ENCODE measurements around the gene KRTAP26-1. TPM values are rescaled to one million over a fixed set of nuclear protein-coding genes. Genes with fewer than 3 reads are reported as not detected.

The KRTAP26-1 gene, protein sequence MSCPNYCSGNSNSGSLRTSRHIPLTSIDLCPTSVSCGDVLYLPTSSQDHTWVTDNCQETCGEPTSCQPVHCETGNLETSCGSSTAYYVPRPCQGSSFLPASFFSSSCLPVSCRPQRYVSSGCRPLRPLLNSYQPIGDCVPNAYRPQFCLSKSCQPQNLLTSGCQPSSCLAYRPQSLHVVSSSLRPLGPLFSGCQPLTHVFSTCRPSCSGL
- not detected in 2 replicates for total RNA-seq (2014; rRNA removed; shearing (Covaris generic); ENCODE audit: low replicate concordance)

- Histone ChIP-seq H3K4me3 (no peak within 1 kb of the TSS), H3K9me3 (no peaks in the 10 kb centered on the region), H3K36me3 (no peaks in the 10 kb centered on the region), H3K27me3 (no peaks in the 10 kb centered on the region; the same call in 1 of the 2 replicates)
- no peak for DNase-seq
These were observed at the start of gene KRTAP26-1 for GRCh38 chr21:30320215-30320614. TSS of gene KRTAP26-1 (minus strand) at chr21:30320315. CDS start at chr21:30320035, 280 bp downstream.

DNA sequence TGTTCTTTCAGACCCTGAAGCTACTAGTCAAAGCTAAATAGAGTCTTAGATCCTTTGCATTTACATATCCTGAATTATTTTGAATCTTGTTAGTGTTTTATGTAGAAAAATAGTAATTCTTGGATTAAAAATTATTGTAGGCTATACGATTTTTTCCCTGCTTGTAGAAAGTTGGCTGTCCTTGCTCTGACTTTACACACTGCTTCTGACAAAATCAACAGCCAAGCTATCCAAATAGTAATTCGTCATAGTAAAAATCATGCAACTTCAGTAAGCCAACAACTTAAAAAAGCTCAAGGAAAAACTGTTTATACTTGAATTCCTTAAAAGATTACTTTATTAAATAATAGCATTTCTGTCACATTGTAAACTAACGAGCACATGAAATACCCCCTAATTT, 35.8 kb upstream of the KRTAP26-1 start:
- Histone ChIP-seq H3K4me3 (no peak overlapping the region), H3K9me3 (no peaks in the 10 kb centered on the region), H3K36me3 (no peaks in the 10 kb centered on the region), H3K27me3 (no peaks in the 10 kb centered on the region)
- no peak for DNase-seq

GRCh38 chr21:30354308-30355005, 34.3 kb upstream of the KRTAP26-1 start:
- Histone ChIP-seq H3K4me3 (no peak overlapping the region), H3K27me3 (no peaks in the 10 kb centered on the region), H3K36me3 (no peaks in the 10 kb centered on the region), H3K9me3 (no peaks in the 10 kb centered on the region)
- no peak for DNase-seq

DNA sequence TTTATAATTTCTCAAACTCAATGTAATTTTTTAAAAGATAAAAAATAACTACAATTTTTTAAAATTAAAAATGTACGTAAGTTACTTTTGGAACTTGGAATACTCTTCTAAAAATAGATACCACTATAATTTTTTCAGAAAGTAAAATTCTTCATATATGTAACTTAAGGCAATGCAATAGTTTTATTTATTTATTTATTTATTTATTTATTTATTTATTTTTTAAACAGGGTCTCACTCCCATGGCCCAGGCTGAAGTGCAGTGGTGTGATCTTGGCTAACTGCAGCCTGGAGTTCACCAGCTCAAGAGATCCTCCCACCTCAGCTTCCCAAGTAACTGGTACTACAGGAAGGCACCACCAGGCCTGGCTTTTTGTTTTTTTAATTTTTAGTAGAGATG, 31.4 kb upstream of the KRTAP26-1 start:
- no peaks in the 10 kb centered on the region for H3K9me3 ChIP-seq
- DNase-seq = no peak
- no peak overlapping the region for H3K4me3 ChIP-seq
- no peaks in the 10 kb centered on the region for H3K36me3 ChIP-seq
- no peaks in the 10 kb centered on the region for H3K27me3 ChIP-seq

DNA sequence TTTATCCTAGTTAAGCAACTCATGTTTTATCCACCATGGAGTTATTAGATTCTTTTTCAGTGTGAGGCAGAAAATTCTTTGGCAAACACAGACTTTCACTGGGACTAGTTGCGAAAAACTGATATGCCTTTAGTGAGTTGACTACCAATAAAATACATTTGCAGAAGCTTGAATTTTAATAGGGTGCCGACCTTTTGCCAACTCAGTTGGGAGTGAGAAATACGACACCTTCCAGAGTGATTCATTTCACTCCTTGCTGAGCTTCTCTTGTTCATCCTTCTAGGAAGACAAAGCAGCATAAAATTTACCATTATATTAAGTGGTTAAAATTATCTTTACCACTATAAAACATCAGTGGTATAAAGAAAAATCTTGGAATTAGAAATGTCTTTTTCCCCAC, 29.5 kb upstream of the KRTAP26-1 start:
- H3K4me3 ChIP-seq = no peak overlapping the region
- H3K36me3 ChIP-seq = no peaks in the 10 kb centered on the region
- no peaks in the 10 kb centered on the region for H3K27me3 ChIP-seq
- H3K9me3 ChIP-seq = no peaks in the 10 kb centered on the region
- DNase-seq = peak; percentile 16

DNA sequence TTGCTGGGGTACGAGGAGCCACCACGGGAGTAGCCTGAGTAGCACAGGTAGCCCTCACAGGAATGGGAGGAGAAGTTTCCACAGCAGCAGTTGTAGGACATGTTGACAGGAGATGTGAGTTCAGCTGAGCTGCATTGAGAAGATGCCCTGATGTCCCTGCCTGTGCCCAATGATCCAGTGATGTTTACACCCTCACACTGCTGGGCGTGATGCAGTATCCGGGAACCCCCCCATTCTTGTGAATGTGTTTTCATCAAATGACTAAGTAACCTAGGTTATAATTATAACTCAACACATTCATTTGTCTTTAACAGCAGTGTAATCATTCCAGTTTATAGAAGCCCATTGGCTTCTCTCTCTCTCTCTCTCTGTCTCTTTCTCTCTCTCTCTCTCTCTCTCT, 28.4 kb upstream of the KRTAP26-1 start, which contains the start of gene KRTAP23-1:
TSS of gene KRTAP23-1 (minus strand) at position 101 of the 400 bp plus-strand sequence. CDS start at position 101, 0 bp downstream.
- H3K36me3 ChIP-seq = no peaks in the 10 kb centered on the region
- H3K27me3 ChIP-seq = no peaks in the 10 kb centered on the region
- no peaks in the 10 kb centered on the region for H3K9me3 ChIP-seq
- H3K4me3 ChIP-seq = no peak within 1 kb of the TSS
- no peak for DNase-seq

GRCh38 chr21:30345014-30345413, 24.9 kb upstream of the KRTAP26-1 start:
- Histone ChIP-seq H3K27me3 (no peaks in the 10 kb centered on the region), H3K4me3 (no peak overlapping the region), H3K36me3 (no peaks in the 10 kb centered on the region), H3K9me3 (no peaks in the 10 kb centered on the region)
- DNase-seq = no peak

DNA sequence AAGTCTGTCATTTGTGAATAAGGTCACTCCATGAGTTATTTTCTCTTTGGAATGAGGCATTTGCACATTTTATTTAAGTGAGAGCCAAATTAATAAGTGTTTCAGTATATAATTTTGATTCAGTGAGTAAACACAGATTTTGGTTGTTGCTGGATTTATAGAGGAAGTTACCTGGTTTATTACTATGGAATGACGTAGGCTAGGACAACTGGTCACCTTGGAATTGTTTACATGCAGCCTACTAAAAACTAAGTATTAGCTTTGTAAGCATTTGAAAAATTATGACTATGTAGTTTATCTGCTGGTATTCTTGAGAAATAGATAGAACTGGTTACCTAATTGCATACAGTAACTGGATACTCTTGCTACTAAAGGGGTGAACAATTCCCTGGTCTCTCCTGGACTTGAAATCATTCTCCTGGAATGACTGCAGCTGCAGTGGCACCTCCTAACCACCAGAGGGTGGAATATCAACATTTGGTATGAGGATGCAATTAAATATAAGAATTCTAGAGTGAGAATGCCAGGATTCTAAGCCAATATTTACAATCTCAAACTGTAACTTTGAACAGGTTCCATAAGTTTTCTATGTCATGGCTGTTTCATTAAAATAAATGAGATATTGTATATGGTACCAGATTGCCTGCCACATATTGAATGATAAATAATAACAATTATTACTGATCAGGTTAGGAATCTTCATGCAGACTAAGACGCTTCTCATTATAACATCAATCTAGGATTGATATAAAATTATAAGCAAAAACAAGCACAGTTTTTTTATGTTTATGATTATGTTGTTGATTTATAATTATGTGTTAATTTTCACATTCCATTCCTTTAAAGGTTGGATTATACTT, 20.8 kb upstream of the KRTAP26-1 start:
- Histone ChIP-seq H3K9me3 (no peaks in the 10 kb centered on the region), H3K4me3 (no peak overlapping the region), H3K36me3 (no peaks in the 10 kb centered on the region), H3K27me3 (no peaks in the 10 kb centered on the region)
- DNase-seq = peak; percentile 29

GRCh38 chr21:30338717-30339116, 18.6 kb upstream of the KRTAP26-1 start:
- Histone ChIP-seq H3K36me3 (no peaks in the 10 kb centered on the region), H3K9me3 (no peaks in the 10 kb centered on the region), H3K4me3 (no peak overlapping the region), H3K27me3 (no peaks in the 10 kb centered on the region)
- DNase-seq = no peak

- Histone ChIP-seq H3K4me3 (no peak overlapping the region), H3K36me3 (no peaks in the 10 kb centered on the region)
- DNase-seq = no peak
These were observed 17.7 kb upstream of the KRTAP26-1 start for GRCh38 chr21:30337772-30338171.

DNA sequence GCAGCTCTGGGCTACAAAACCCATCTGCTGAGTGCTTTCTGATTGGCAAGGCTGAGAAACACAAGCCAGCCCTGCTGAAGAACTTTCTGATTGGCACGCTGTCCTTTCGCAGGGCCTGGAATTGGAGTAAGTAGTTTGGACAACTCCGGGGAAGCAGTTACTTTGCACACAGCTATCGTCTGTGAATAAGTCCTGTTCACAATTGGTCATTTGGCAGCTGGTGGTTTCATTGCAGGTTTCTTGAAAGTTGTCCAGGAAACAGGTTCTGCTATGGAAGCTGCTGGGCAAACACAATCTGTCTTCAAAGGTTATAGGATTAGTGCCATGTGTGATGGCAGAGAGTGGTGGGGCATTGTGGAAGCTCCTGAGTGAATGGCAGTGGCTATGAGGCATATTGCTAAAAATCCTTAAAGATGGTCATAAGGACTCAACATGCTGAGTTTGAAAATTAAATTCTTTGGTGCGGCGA, 17.2 kb upstream of the KRTAP26-1 start, which contains the start of gene KRTAP27-1:
TSS of gene KRTAP27-1 (minus strand) at position 419 of the 469 bp plus-strand sequence. CDS start at position 393, 26 bp downstream.
- no peaks in the 10 kb centered on the region for H3K9me3 ChIP-seq
- no peaks in the 10 kb centered on the region for H3K27me3 ChIP-seq
- no peak for DNase-seq
- no peaks in the 10 kb centered on the region for H3K36me3 ChIP-seq
- H3K4me3 ChIP-seq = no peak within 1 kb of the TSS

More at GRCh38 chr21:30337772-30338171, 17.7 kb upstream of the KRTAP26-1 start:
- no peaks in the 10 kb centered on the region for H3K9me3 ChIP-seq
- H3K27me3 ChIP-seq = no peaks in the 10 kb centered on the region

DNA sequence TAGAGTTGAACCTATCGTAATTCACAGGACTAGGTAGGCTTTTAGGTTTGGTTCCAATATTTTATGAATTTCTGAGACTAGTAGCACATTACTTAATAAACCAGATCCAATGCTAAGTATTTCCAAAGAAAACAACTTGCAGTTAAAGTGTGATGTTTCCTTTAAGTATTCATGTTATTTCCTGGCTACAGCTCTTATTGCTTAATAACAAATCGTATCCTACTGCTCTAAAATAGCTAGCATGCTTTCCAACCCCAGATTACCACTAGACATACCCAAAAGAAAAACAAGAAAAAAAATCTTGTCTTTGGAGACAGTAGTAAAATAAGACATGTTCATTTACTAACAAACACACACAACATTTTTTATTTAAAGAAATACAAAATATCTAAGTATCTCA, 16.5 kb upstream of the KRTAP26-1 start:
- no peaks in the 10 kb centered on the region for H3K36me3 ChIP-seq
- no peak for DNase-seq
- H3K27me3 ChIP-seq = no peaks in the 10 kb centered on the region
- H3K9me3 ChIP-seq = no peaks in the 10 kb centered on the region
- no peak overlapping the region for H3K4me3 ChIP-seq

DNA sequence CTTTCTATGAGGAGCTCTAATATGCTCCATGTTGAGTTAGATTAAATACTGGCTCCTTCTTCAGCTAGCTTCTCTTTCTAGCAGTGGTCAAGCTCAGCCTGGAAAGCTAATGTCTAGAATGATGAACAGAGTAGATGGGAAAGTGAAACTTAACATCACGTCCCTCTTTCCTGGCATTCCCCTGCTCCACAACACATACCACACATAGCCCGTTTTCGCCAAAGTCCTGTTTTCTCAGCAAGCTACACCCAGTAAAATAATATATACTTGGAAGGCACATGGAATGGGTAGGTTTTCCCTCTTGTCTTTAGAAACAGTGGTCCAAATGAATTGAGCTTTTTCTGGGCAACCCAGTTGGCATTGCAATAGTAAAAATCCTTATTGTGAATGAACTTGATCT, 13.6 kb upstream of the KRTAP26-1 start:
- Histone ChIP-seq H3K27me3 (no peaks in the 10 kb centered on the region), H3K36me3 (no peaks in the 10 kb centered on the region), H3K4me3 (no peak overlapping the region), H3K9me3 (no peaks in the 10 kb centered on the region)
- DNase-seq = no peak

GRCh38 chr21:30332681-30333080, 12.6 kb upstream of the KRTAP26-1 start:
- Histone ChIP-seq H3K9me3 (no peaks in the 10 kb centered on the region), H3K36me3 (no peaks in the 10 kb centered on the region), H3K27me3 (no peaks in the 10 kb centered on the region), H3K4me3 (no peak overlapping the region)
- DNase-seq = no peak

- H3K36me3 ChIP-seq = no peaks in the 10 kb centered on the region
- H3K4me3 ChIP-seq = no peak overlapping the region
- 0 out of 2 replicates have a peak, but pooled peaks cover 4% of the 10 kb centered on the region for H3K9me3 ChIP-seq
- DNase-seq = peak; percentile 10
- no peaks in the 10 kb centered on the region for H3K27me3 ChIP-seq
These were observed 9.2 kb upstream of the KRTAP26-1 start for GRCh38 chr21:30329203-30329875.

- Histone ChIP-seq H3K27me3 (no peaks in the 10 kb centered on the region), H3K9me3 (0 out of 2 replicates have a peak, but pooled peaks cover 4% of the 10 kb centered on the region), H3K4me3 (no peak overlapping the region), H3K36me3 (no peaks in the 10 kb centered on the region)
- no peak for DNase-seq
These were observed 6.3 kb upstream of the KRTAP26-1 start for GRCh38 chr21:30326390-30326789.

Data from MG63 (cell line).